Vagina (tissue), 2 donors: Measurements from ENCODE around the gene TMEM213. TPM values are rescaled to one million over a fixed set of nuclear protein-coding genes. Genes with fewer than 3 reads are reported as not detected.
"Not testable (repeated sequence)": the region's sequence is repeated elsewhere in the genome, so short reads cannot be mapped to it uniquely, and the experiment has no call there.

Source experiments
- DNase-seq, 2 donors: peaks; one replicate each; pipeline ENCODE4 v3.0.0-alpha.2; 2017; ENCODE audit errors: extremely low spot score in 2 of 2
- H3K27ac ChIP-seq: fragments of 200-600 bp; sonication (generic); one replicate; pipeline ENCODE4 v1.5.1; 2019
- H3K27me3 ChIP-seq: fragments of 200-600 bp; sonication (generic); one replicate; pipeline ENCODE4 v1.5.1; 2019
- H3K36me3 ChIP-seq, 2 donors: fragments of 200-600 bp; sonication (generic); one replicate each; pipeline ENCODE4 v1.5.1; 2017 to 2019
- H3K4me1 ChIP-seq: fragments of 200-600 bp; sonication (generic); one replicate; pipeline ENCODE4 v1.5.1; 2019
- H3K4me3 ChIP-seq, 2 donors: fragments of 200-600 bp; sonication (generic); 1 replicate in 1 of 2; 2 replicates in 1 of 2; pipeline ENCODE4 v1.5.1; 2016 to 2019
- H3K9me3 ChIP-seq: fragments of 200-600 bp; sonication (generic); one replicate; pipeline ENCODE4 v1.5.1; 2019
- POLR2A ChIP-seq, 2 donors: fragments of 450-650 bp; IDR thresholded peaks; one replicate each; pipeline ENCODE4 v1.6.1; 2017; ENCODE audit warnings: antibody characterized with exemption in 2 of 2, mild to moderate bottlenecking in 2 of 2, moderate library complexity in 2 of 2
- POLR2AphosphoS5 ChIP-seq, 2 donors: sonication (generic); formaldehyde crosslinking; IDR thresholded peaks; one replicate each; pipeline ENCODE4 v1.9.0; 2017; ENCODE audit warnings: antibody characterized with exemption in 2 of 2, mild to moderate bottlenecking in 2 of 2, low read depth in 1 of 2; ENCODE audit not compliant: insufficient read depth in 1 of 2
- intact Hi-C: fragments of 100-400 bp; cut with DNase I; formaldehyde crosslinking; loops from one replicate; pipeline ENCODE4 v1.15.1; 2023
- total RNA-seq: library from RNA; depleted of rRNA; stranded (reverse); fragments of >200 nt; gene quantifications from one replicate; pipeline ENCODE4 v1.2.3, GENCODE V29; 2016
- TF ChIP-seq, protein P1 (sequence below), 3 experiments: fragments of 450-650 bp in 2 of 3; fragments of 200-600 bp in 1 of 3; sonication (generic) in 1 of 3; IDR thresholded peaks; one replicate each; pipeline ENCODE4 v1.5.1; 2017 to 2019; ENCODE audit warnings: antibody characterized with exemption in 3 of 3, mild to moderate bottlenecking in 2 of 3, moderate library complexity in 2 of 3

TMEM213 gene
- total RNA-seq, 1 donor from 2014 or later, result not detected

DNA sequence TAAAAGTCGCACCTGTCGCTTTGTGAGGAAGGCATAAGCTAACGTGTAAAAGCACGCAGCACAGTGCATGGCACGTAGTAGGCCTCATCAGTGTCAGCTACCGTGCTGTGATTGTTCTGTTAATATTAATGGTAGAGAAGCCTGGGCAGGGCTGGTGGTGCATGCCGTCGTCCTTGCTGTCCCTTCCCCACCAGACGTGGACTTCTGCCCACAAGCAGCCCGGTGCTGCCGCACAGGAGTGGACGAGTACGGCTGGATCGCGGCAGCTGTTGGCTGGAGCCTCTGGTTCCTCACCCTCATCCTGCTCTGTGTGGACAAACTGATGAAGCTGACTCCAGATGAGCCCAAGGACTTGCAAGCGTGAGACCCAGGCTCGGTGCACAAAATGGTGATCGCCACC is 4.9 kb downstream of the TMEM213 start:
- Histone ChIP-seq H3K4me1 (no peaks in the 10 kb centered on the region), H3K36me3 (no peaks in the 10 kb centered on the region), H3K9me3 (no peaks in the 10 kb centered on the region), H3K27ac (no peak overlapping the region), H3K27me3 (no peaks in the 10 kb centered on the region), H3K4me3 (no peak overlapping the region)
- intact Hi-C loops, result no loop called here
- no peak for DNase-seq
- TF ChIP-seq, protein P1, sequence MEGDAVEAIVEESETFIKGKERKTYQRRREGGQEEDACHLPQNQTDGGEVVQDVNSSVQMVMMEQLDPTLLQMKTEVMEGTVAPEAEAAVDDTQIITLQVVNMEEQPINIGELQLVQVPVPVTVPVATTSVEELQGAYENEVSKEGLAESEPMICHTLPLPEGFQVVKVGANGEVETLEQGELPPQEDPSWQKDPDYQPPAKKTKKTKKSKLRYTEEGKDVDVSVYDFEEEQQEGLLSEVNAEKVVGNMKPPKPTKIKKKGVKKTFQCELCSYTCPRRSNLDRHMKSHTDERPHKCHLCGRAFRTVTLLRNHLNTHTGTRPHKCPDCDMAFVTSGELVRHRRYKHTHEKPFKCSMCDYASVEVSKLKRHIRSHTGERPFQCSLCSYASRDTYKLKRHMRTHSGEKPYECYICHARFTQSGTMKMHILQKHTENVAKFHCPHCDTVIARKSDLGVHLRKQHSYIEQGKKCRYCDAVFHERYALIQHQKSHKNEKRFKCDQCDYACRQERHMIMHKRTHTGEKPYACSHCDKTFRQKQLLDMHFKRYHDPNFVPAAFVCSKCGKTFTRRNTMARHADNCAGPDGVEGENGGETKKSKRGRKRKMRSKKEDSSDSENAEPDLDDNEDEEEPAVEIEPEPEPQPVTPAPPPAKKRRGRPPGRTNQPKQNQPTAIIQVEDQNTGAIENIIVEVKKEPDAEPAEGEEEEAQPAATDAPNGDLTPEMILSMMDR (IDR thresholded peaks at IDR 0.05), result no peak
- TF ChIP-seq POLR2AphosphoS5 (IDR thresholded peaks at IDR 0.05; ENCODE audit: insufficient read depth in 1 of 2, low read depth in 1 of 2) (no peak), POLR2A (IDR thresholded peaks at IDR 0.05) (no peak)

DNA sequence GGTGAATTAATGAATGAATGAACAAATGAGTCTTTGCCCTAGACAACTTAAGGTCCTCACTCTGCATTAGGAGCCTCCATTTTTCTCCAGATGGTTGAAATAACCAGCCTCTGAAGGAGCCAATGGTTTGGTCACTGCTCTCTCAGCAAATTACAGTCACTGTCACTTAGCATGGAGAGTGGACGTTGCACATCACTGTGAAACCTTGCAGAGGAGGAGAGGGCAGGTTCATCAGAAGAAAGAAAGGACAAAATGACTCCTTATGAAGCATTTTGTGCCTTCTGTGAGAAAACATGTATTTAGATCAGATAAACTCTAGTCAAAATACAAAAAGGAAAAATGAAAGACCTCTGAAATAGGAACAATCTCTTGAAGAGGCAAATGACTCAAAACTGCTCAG is 6.8 kb downstream of the TMEM213 start:
- Histone ChIP-seq H3K36me3 (no peaks in the 10 kb centered on the region), H3K27me3 (no peaks in the 10 kb centered on the region), H3K4me3 (no peak overlapping the region), H3K9me3 (no peaks in the 10 kb centered on the region), H3K27ac (no peak overlapping the region), H3K4me1 (no peaks in the 10 kb centered on the region)
- TF ChIP-seq POLR2A (IDR thresholded peaks at IDR 0.05), result no peak
- no peak for TF ChIP-seq POLR2AphosphoS5 (IDR thresholded peaks at IDR 0.05; ENCODE audit: insufficient read depth in 1 of 2, low read depth in 1 of 2)
- TF ChIP-seq, protein P1 (IDR thresholded peaks at IDR 0.05), result no peak
- intact Hi-C loops, result no loop called here
- DNase-seq, result no peak

DNA sequence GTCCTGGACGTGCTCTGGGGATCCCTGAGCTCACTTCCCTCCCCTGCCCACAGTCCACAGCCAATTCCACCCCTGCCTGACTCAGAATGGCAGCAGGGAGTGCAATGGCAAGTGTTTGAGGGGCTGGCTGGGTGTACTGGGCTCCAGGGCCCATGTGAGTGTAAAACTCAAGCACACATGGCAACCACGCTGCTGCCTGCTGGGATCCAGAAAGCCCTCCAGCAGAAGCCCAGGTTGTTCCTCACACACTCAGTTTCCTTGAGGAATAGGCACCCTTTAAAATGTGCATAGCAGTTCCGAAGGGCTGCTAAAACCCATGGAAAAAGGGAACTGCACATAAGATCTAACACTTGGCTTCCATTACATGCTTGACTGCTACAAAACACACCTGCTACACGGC is 11.6 kb downstream of the TMEM213 start:
- no peaks in the 10 kb centered on the region for H3K27me3 ChIP-seq
- TF ChIP-seq, protein P1 (IDR thresholded peaks at IDR 0.05), result no peak
- TF ChIP-seq POLR2AphosphoS5 (IDR thresholded peaks at IDR 0.05; ENCODE audit: insufficient read depth in 1 of 2, low read depth in 1 of 2) (no peak), POLR2A (IDR thresholded peaks at IDR 0.05) (no peak)
- DNase-seq, result no peak
- H3K4me3 ChIP-seq, result no peak overlapping the region
- no peaks in the 10 kb centered on the region for H3K9me3 ChIP-seq
- H3K27ac ChIP-seq, result no peak overlapping the region
- H3K4me1 ChIP-seq, result no peaks in the 10 kb centered on the region
- H3K36me3 ChIP-seq, result no peaks in the 10 kb centered on the region
- intact Hi-C loops, result no loop called here

DNA sequence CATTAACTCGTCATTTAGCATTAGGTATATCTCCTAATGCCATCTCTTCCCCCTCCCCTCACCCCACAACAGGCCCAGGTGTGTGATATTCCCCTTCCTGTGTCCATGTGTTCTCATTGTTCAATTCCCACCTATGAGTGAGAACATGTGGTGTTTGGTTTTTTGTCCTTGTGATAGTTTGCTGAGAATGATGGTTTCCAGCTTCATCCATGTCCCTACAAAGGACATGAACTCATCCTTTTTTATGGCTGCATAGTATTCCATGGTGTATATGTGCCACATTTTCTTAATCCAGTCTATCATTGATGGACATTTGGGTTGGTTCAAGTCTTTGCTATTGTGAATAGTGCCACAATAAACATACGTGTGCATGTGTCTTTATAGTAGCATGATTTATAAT is 13.5 kb downstream of the TMEM213 start:
- H3K27ac ChIP-seq, H3K36me3 ChIP-seq, H3K4me3 ChIP-seq, H3K9me3 ChIP-seq, H3K27me3 ChIP-seq, H3K4me1 ChIP-seq, intact Hi-C loops, DNase-seq: not testable (repeated sequence)

DNA sequence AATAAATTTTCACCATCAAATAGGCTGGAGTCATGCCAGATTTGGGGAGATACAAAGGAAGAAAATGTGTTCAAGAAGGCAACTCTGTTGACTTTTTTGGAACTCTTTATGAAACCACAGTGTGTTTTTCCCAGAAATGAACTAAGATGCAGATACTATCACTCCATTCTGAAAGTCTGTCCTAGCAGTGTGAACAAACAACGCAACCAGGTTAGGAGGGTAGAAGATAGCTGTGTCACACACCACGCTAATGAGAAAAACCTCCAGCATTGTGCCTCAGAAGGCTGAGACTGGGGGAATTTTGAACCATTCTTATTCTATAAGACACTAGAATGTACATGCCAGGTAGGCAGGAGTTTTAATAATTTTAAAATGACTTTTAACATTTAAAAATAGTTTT is 16.2 kb downstream of the TMEM213 start:
- TF ChIP-seq POLR2A (IDR thresholded peaks at IDR 0.05) (no peak), POLR2AphosphoS5 (IDR thresholded peaks at IDR 0.05; ENCODE audit: insufficient read depth in 1 of 2, low read depth in 1 of 2) (no peak)
- TF ChIP-seq, protein P1 (IDR thresholded peaks at IDR 0.05), result no peak
- no peak for DNase-seq
- Histone ChIP-seq H3K4me1 (no peaks in the 10 kb centered on the region), H3K27ac (no peak overlapping the region), H3K27me3 (no peaks in the 10 kb centered on the region), H3K9me3 (no peaks in the 10 kb centered on the region), H3K36me3 (no peaks in the 10 kb centered on the region), H3K4me3 (no peak overlapping the region)
- intact Hi-C loops, result no loop called here
